Trophoblast cell (in vitro differentiated cells and primary cell): ENCODE results near the gene NCK2.
A peak's percentile ranks its signal among the peaks of the same experiment; 100 is the strongest.

Experiments
- DNase-seq, 2 donors: peaks; one replicate each; pipeline ENCODE4 v3.0.0-alpha.2; 2016
- H2AFZ ChIP-seq: 2 replicates; pipeline ENCODE4 v1.6.1; 2013; ENCODE audit warnings: low read length, moderate library complexity, mild to moderate bottlenecking; ENCODE audit not compliant: insufficient read depth, poor library complexity
- H2AK5ac ChIP-seq: 2 replicates; pipeline ENCODE4 v1.6.1; 2013; ENCODE audit warnings: mild to moderate bottlenecking, low read length
- H2BK120ac ChIP-seq: 2 replicates; pipeline ENCODE4 v1.6.1; 2013; ENCODE audit warnings: low read length, mild to moderate bottlenecking, moderate library complexity; ENCODE audit not compliant: insufficient read depth, poor library complexity
- H2BK12ac ChIP-seq: 2 replicates; pipeline ENCODE4 v1.6.1; 2013; ENCODE audit warnings: mild to moderate bottlenecking, low read length, moderate library complexity
- H2BK5ac ChIP-seq: 2 replicates; pipeline ENCODE4 v1.6.1; 2013; ENCODE audit warnings: low read length, low read depth, moderate library complexity, mild to moderate bottlenecking; ENCODE audit not compliant: poor library complexity
- H3K14ac ChIP-seq: 2 replicates; pipeline ENCODE4 v1.6.1; 2013; ENCODE audit warnings: mild to moderate bottlenecking, low read length
- H3K18ac ChIP-seq: 2 replicates; pipeline ENCODE4 v1.6.1; 2013; ENCODE audit warnings: mild to moderate bottlenecking, low read length
- H3K23ac ChIP-seq: 2 replicates; pipeline ENCODE4 v1.6.1; 2013; ENCODE audit warnings: low read length
- H3K27ac ChIP-seq: 2 replicates; pipeline ENCODE4 v1.5.1; 2013; ENCODE audit warnings: low read depth, mild to moderate bottlenecking, inconsistent platforms, low read length, moderate library complexity
- H3K27me3 ChIP-seq: 2 replicates; pipeline ENCODE4 v1.6.1; 2013; ENCODE audit warnings: inconsistent platforms, mild to moderate bottlenecking, low read length, moderate library complexity; ENCODE audit not compliant: insufficient read depth
- H3K36me3 ChIP-seq, 2 experiments: 1 replicate in 1 of 2; 2 replicates in 1 of 2; pipeline ENCODE4 v1.6.1; 2013; ENCODE audit warnings: low read length in 2 of 2, mild to moderate bottlenecking in 2 of 2, moderate library complexity in 1 of 2; ENCODE audit not compliant: insufficient read depth in 2 of 2, control insufficient read depth in 1 of 2
- H3K4ac ChIP-seq: 2 replicates; pipeline ENCODE4 v1.6.1; 2013; ENCODE audit warnings: low read depth, mild to moderate bottlenecking, low read length, moderate library complexity
- H3K4me1 ChIP-seq, 2 experiments: 1 replicate in 1 of 2; 2 replicates in 1 of 2; pipeline ENCODE4 v1.6.1; 2013; ENCODE audit warnings: low read length in 2 of 2, mild to moderate bottlenecking in 2 of 2, moderate library complexity in 1 of 2; ENCODE audit not compliant: insufficient read depth in 2 of 2, control insufficient read depth in 1 of 2
- H3K4me2 ChIP-seq: 2 replicates; pipeline ENCODE4 v1.6.1; 2013; ENCODE audit warnings: inconsistent platforms, mild to moderate bottlenecking, low read length, moderate library complexity
- H3K4me3 ChIP-seq: 2 replicates; pipeline ENCODE4 v1.5.1; 2013; ENCODE audit warnings: mild to moderate bottlenecking, low read depth, low read length, inconsistent platforms
- H3K79me1 ChIP-seq: one replicate; pipeline ENCODE4 v1.6.1; 2013; ENCODE audit warnings: low read length
- H3K79me2 ChIP-seq: 2 replicates; pipeline ENCODE4 v1.6.1; 2013; ENCODE audit warnings: low read length, mild to moderate bottlenecking; ENCODE audit not compliant: control insufficient read depth, insufficient read depth, poor library complexity
- H3K9ac ChIP-seq: 2 replicates; pipeline ENCODE4 v1.6.1; 2013; ENCODE audit warnings: mild to moderate bottlenecking, low read length
- H3K9me3 ChIP-seq: 2 replicates; pipeline ENCODE4 v1.6.1; 2013; ENCODE audit warnings: low read depth, mild to moderate bottlenecking, control low read depth, inconsistent platforms, low read length; ENCODE audit not compliant: insufficient read depth
- H4K12ac ChIP-seq: 2 replicates; pipeline ENCODE4 v1.6.1; 2013; ENCODE audit warnings: low read depth, mild to moderate bottlenecking, low read length, moderate library complexity
- H4K8ac ChIP-seq: 2 replicates; pipeline ENCODE4 v1.6.1; 2013; ENCODE audit warnings: low read depth, mild to moderate bottlenecking, low read length, moderate library complexity
- H4K91ac ChIP-seq: one replicate; pipeline ENCODE4 v1.6.1; 2013; ENCODE audit warnings: low read depth, mild to moderate bottlenecking, low read length, moderate library complexity
- WGBS: extraction: QIAGEN DNeasy Blood & Tissue Kit; methylation state at CpG from one replicate; pipeline ENCODE4 v1.1.7; 2013; ENCODE audit warnings: missing lambda C conversion rate; ENCODE audit not compliant: insufficient read length, insufficient coverage; ENCODE audit errors: extremely low coverage; 5-methylcytosine and 5-hydroxymethylcytosine counted together

The NCK2 gene

GRCh38 chr2:105788670-105789290 lies 44.1 kb downstream of the NCK2 start:
- Histone ChIP-seq H3K79me1 (no peaks in the 10 kb centered on the region), H2AFZ (no peak overlapping the region), H3K4me1 (peaks cover 0 to 3% of the 10 kb centered on the region in 2 experiments), H4K8ac (no peak overlapping the region), H3K27me3 (no peaks in the 10 kb centered on the region), H2AK5ac (no peak overlapping the region), H2BK5ac (no peak overlapping the region), H3K23ac (no peak overlapping the region), H3K18ac (peak overlapping the region; percentile 76), H3K36me3 (peaks cover 0 to 2% of the 10 kb centered on the region in 2 experiments), H3K4me3 (no peak overlapping the region), H3K14ac (no peak overlapping the region), H3K4me2 (no peak overlapping the region), H3K27ac (no peak overlapping the region), H4K91ac (no peak overlapping the region), H3K79me2 (peaks cover 12% of the 10 kb centered on the region), H3K9me3 (peaks cover 2% of the 10 kb centered on the region), H2BK12ac (no peak overlapping the region), H4K12ac (no peak overlapping the region), H3K4ac (no peak overlapping the region), H3K9ac (no peak overlapping the region), H2BK120ac (no peak overlapping the region)
- DNase-seq = peak in 1 of 2 donors; percentile 22
- WGBS = no CpG with 5 or more reads among the region's 12 CpGs

GRCh38 chr2:105789745-105790460 lies 45.2 kb downstream of the NCK2 start:
- H3K4ac ChIP-seq = peak overlapping the region; percentile 37
- DNase-seq = no peak
- H3K79me1 ChIP-seq = no peaks in the 10 kb centered on the region
- no peak overlapping the region for H3K23ac ChIP-seq
- no peak overlapping the region for H4K91ac ChIP-seq
- peaks cover 2% of the 10 kb centered on the region for H3K9me3 ChIP-seq
- H4K8ac ChIP-seq = no peak overlapping the region
- no peak overlapping the region for H3K9ac ChIP-seq
- no peaks in the 10 kb centered on the region for H3K27me3 ChIP-seq
- H3K36me3 ChIP-seq = peaks cover 0 to 2% of the 10 kb centered on the region in 2 experiments
- no peak overlapping the region for H3K27ac ChIP-seq
- H2BK5ac ChIP-seq = no peak overlapping the region
- no peak overlapping the region for H3K14ac ChIP-seq
- peaks cover 12% of the 10 kb centered on the region for H3K79me2 ChIP-seq
- H2AFZ ChIP-seq = peak overlapping the region; percentile 17
- no CpG with 5 or more reads among the region's 11 CpGs for WGBS
- H3K4me1 ChIP-seq = peaks cover 0 to 3% of the 10 kb centered on the region in 2 experiments
- H2AK5ac ChIP-seq = no peak overlapping the region
- no peak overlapping the region for H3K4me2 ChIP-seq
- H3K4me3 ChIP-seq = no peak overlapping the region
- H3K18ac ChIP-seq = peak overlapping the region; percentile 39
- H4K12ac ChIP-seq = no peak overlapping the region
- no peak overlapping the region for H2BK12ac ChIP-seq
- H2BK120ac ChIP-seq = no peak overlapping the region

GRCh38 chr2:105790461-105791149 lies 45.9 kb downstream of the NCK2 start:
- Histone ChIP-seq H2BK5ac (no peak overlapping the region), H3K18ac (peak overlapping the region; percentile 62), H3K27ac (no peak overlapping the region), H3K27me3 (no peaks in the 10 kb centered on the region), H3K14ac (no peak overlapping the region), H3K23ac (no peak overlapping the region), H3K36me3 (peaks cover 0 to 2% of the 10 kb centered on the region in 2 experiments), H3K4me2 (no peak overlapping the region), H4K91ac (no peak overlapping the region), H3K4me3 (no peak overlapping the region), H2BK120ac (no peak overlapping the region), H3K79me2 (peaks cover 12% of the 10 kb centered on the region), H3K9me3 (peaks cover 2% of the 10 kb centered on the region), H3K4ac (peak overlapping the region; percentile 37), H3K79me1 (no peaks in the 10 kb centered on the region), H4K8ac (no peak overlapping the region), H3K4me1 (peaks cover 2 to 5% of the 10 kb centered on the region in 2 experiments), H2AFZ (peak overlapping the region; percentile 17), H2BK12ac (no peak overlapping the region), H3K9ac (no peak overlapping the region), H2AK5ac (no peak overlapping the region), H4K12ac (no peak overlapping the region)
- DNase-seq = no peak
- no CpG with 5 or more reads among the region's 10 CpGs for WGBS

- no peak overlapping the region for H2AFZ ChIP-seq
- no peak overlapping the region for H2BK120ac ChIP-seq
- no peak overlapping the region for H3K14ac ChIP-seq
- no peak overlapping the region for H2BK5ac ChIP-seq
- no peaks in the 10 kb centered on the region for H3K27me3 ChIP-seq
- H3K36me3 ChIP-seq = peaks cover 0 to 2% of the 10 kb centered on the region in 2 experiments
- H2BK12ac ChIP-seq = no peak overlapping the region
- no peak overlapping the region for H4K12ac ChIP-seq
- DNase-seq = peak in 1 of 2 donors; percentile 19
- H3K9ac ChIP-seq = no peak overlapping the region
- H3K79me1 ChIP-seq = no peaks in the 10 kb centered on the region
- H3K4me2 ChIP-seq = no peak overlapping the region
- no peak overlapping the region for H3K23ac ChIP-seq
- peaks cover 2 to 6% of the 10 kb centered on the region in 2 experiments for H3K4me1 ChIP-seq
- peaks cover under 1% of the 10 kb centered on the region for H3K9me3 ChIP-seq
- no peak overlapping the region for H4K91ac ChIP-seq
- H2AK5ac ChIP-seq = no peak overlapping the region
- H3K18ac ChIP-seq = peak overlapping the region; percentile 55
- H3K4me3 ChIP-seq = no peak overlapping the region
- H3K27ac ChIP-seq = no peak overlapping the region
- H4K8ac ChIP-seq = no peak overlapping the region
- H3K79me2 ChIP-seq = peaks cover 11% of the 10 kb centered on the region
- WGBS = no CpG with 5 or more reads among the region's 12 CpGs
- peak overlapping the region; percentile 54 for H3K4ac ChIP-seq
Observed at GRCh38 chr2:105791229-105791628, 46.5 kb downstream of the NCK2 start.
